Epithelial cell of esophagus (primary cell): ENCODE data around the gene KCNG2.

Experiments used
- DNase-seq: peaks from one replicate; pipeline ENCODE4 v3.0.0; 2010; ENCODE audit warnings: low read depth
- H3K4me3 ChIP-seq: 2 replicates; pipeline ENCODE4 v1.5.1; 2011; ENCODE audit warnings: mild to moderate bottlenecking, low read length, control low read depth
- CTCF ChIP-seq: IDR thresholded peaks from 2 replicates; pipeline ENCODE4 v1.5.1; 2011; ENCODE audit warnings: low read depth, mild to moderate bottlenecking, low read length, control low read depth, inconsistent platforms; ENCODE audit not compliant: insufficient read depth; ENCODE audit errors: missing control alignments

KCNG2 gene

GRCh38 chr18:79805926-79806487 lies 8.3 kb downstream of the KCNG2 start:
- no peak overlapping the region for H3K4me3 ChIP-seq
- DNase-seq = no peak
- no peak for TF ChIP-seq CTCF

- no peak overlapping the region for H3K4me3 ChIP-seq
- TF ChIP-seq CTCF = no peak
- no peak for DNase-seq
Measured at GRCh38 chr18:79806976-79807841, 9.5 kb downstream of the KCNG2 start.

GRCh38 chr18:79809482-79810192 lies 11.9 kb downstream of the KCNG2 start:
- TF ChIP-seq CTCF = no peak
- no peak for DNase-seq
- no peak overlapping the region for H3K4me3 ChIP-seq

- no peak for TF ChIP-seq CTCF
- no peak for DNase-seq
- no peak overlapping the region for H3K4me3 ChIP-seq
Measured at GRCh38 chr18:79812052-79812451, 14.3 kb downstream of the KCNG2 start.

- H3K4me3 ChIP-seq = no peak overlapping the region
- TF ChIP-seq CTCF = no peak
- no peak for DNase-seq
Measured at GRCh38 chr18:79814373-79814772, 16.6 kb downstream of the KCNG2 start.

GRCh38 chr18:79815657-79816056 lies 17.9 kb downstream of the KCNG2 start:
- no peak for TF ChIP-seq CTCF
- no peak overlapping the region for H3K4me3 ChIP-seq
- DNase-seq = no peak
